Testis (tissue), 3 donors: ENCODE measurements around the gene CORT. TPM values are rescaled to one million over a fixed set of nuclear protein-coding genes. Genes with fewer than 3 reads are reported as not detected.

Experiments used
- DNase-seq: peaks from one replicate; pipeline ENCODE4 v3.0.0-alpha.2; 2019
- H3K27ac ChIP-seq, 2 donors: fragments of 200-600 bp; sonication (generic); one replicate each; pipeline ENCODE4 v1.5.1; 2019
- H3K27me3 ChIP-seq: fragments of 200-600 bp; sonication (generic); one replicate; pipeline ENCODE4 v1.5.1; 2019
- H3K36me3 ChIP-seq: fragments of 200-600 bp; sonication (generic); one replicate; pipeline ENCODE4 v1.5.1; 2017; ENCODE audit warnings: low read depth; ENCODE audit errors: missing control alignments
- H3K4me1 ChIP-seq: fragments of 200-600 bp; sonication (generic); one replicate; pipeline ENCODE4 v1.5.1; 2019
- H3K4me3 ChIP-seq, 2 donors: fragments of 200-600 bp; sonication (generic); one replicate each; pipeline ENCODE4 v1.5.1; 2017 to 2019
- H3K9me3 ChIP-seq: fragments of 200-600 bp; sonication (generic); one replicate; pipeline ENCODE4 v1.5.1; 2017
- CTCF ChIP-seq, 3 experiments: fragments of 450-650 bp in 2 of 3; fragments of 200-600 bp in 1 of 3; sonication (generic) in 1 of 3; IDR thresholded peaks; one replicate each; pipeline ENCODE4 v1.5.1; 2016 to 2019; ENCODE audit warnings: antibody characterized with exemption in 3 of 3, mild to moderate bottlenecking in 2 of 3, moderate library complexity in 1 of 3
- POLR2A ChIP-seq: fragments of 450-650 bp; IDR thresholded peaks from one replicate; pipeline ENCODE4 v1.6.1; 2017; ENCODE audit warnings: antibody characterized with exemption, mild to moderate bottlenecking, moderate library complexity
- WGBS, 2 donors: methylation state at CpG; one replicate each; pipeline ENCODE4 v1.1.5; 2018; 5-methylcytosine and 5-hydroxymethylcytosine counted together
- intact Hi-C: fragments of 100-400 bp; cut with DNase I; formaldehyde crosslinking; loops from one replicate; pipeline ENCODE4 v1.15.1; 2023; ENCODE audit warnings: low total_unique reads
- polyA plus RNA-seq: library from polyadenylated mRNA; stranded (reverse); fragments of 350-450 nt; fragmentation: Illumina TruSeq; extraction: RNeasy Lipid Tissue Mini Kit (QIAGEN cat#74804); gene quantifications from one replicate; pipeline ENCODE4 v1.2.3, GENCODE V29; 2014; ENCODE audit warnings: low read depth, low replicate concordance; ENCODE audit not compliant: insufficient read depth
- total RNA-seq, 2 donors: library from RNA; depleted of rRNA; stranded (reverse); fragments of >200 nt; gene quantifications; one replicate each; pipeline ENCODE4 v1.2.3, GENCODE V29; 2016

The CORT gene
- total and polyA plus RNA-seq, 3 donors from 2014 or later = 0.62 to 1.4 (median 0.98) TPM

DNA sequence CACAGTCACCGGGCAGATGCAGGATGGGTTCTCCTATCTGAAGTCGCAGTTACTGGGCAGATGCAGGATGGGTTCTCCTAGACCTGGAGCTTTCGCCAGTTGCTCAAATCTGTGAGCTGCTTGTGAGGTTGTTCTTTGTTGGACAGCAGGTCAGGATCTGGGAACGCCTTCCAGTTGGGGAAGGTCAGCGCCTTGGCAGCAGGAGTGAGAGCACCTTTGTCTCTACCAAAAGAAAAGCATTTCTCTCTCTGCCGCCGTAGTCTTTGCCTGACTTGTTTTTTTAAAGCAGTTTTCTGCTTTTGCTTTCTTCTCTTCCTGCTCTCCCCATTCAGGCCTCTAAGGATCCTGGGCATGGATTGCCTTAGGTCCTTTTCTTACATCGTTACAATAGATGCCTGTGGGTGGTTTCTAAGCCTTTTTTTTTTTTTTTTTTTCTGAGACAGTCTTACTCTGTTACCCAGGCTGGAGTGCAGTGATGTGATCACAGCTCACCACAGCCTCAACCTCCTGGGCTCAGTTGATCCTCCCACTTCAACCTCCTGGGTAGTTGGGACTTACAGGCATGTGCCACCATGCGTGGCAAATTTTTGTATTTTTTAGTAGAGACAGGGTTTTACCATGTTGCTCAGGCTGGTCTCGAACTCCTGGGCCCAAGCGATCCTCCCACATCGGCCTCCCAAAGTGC lies 40.6 kb downstream of the CORT start:
- Histone ChIP-seq H3K9me3 (no peaks in the 10 kb centered on the region), H3K4me1 (peaks cover 9% of the 10 kb centered on the region), H3K27ac (no peak overlapping the region), H3K27me3 (no peaks in the 10 kb centered on the region), H3K4me3 (no peak overlapping the region), H3K36me3 (no peaks in the 10 kb centered on the region)
- no peak for DNase-seq
- WGBS, 2 donors = 65 to 70% methylated on average over 12 of the region's 12 CpGs
- intact Hi-C loops = no loop called here
- no peak for TF ChIP-seq POLR2A
- no peak for TF ChIP-seq CTCF (IDR thresholded peaks at IDR 0.05)

DNA sequence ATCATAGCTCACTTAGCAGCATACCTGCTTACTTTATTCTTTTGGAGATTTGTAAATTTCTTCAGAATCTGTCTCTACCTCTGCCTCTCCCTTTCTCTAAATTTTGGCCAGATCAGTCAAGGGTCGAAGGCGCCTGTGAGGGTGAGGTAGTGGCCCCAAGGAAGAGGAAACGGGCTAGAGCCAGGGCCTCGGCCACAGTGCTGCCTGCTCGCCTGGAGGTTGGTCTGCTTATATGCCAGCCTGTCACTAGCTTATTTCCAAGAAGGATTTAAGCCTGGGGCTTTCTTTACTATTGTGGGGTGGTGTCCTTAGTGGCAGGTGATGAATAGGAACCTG lies 44.6 kb downstream of the CORT start:
- H3K36me3 ChIP-seq = no peaks in the 10 kb centered on the region
- no peak overlapping the region for H3K27ac ChIP-seq
- intact Hi-C loops = no loop called here
- H3K27me3 ChIP-seq = no peaks in the 10 kb centered on the region
- TF ChIP-seq POLR2A (no peak), CTCF (IDR thresholded peaks at IDR 0.05) (no peak)
- WGBS, 2 donors = 85 to 87% methylated on average over 5 of the region's 5 CpGs
- H3K9me3 ChIP-seq = no peaks in the 10 kb centered on the region
- H3K4me3 ChIP-seq = no peak overlapping the region
- no peak for DNase-seq
- peaks cover 9% of the 10 kb centered on the region for H3K4me1 ChIP-seq

DNA sequence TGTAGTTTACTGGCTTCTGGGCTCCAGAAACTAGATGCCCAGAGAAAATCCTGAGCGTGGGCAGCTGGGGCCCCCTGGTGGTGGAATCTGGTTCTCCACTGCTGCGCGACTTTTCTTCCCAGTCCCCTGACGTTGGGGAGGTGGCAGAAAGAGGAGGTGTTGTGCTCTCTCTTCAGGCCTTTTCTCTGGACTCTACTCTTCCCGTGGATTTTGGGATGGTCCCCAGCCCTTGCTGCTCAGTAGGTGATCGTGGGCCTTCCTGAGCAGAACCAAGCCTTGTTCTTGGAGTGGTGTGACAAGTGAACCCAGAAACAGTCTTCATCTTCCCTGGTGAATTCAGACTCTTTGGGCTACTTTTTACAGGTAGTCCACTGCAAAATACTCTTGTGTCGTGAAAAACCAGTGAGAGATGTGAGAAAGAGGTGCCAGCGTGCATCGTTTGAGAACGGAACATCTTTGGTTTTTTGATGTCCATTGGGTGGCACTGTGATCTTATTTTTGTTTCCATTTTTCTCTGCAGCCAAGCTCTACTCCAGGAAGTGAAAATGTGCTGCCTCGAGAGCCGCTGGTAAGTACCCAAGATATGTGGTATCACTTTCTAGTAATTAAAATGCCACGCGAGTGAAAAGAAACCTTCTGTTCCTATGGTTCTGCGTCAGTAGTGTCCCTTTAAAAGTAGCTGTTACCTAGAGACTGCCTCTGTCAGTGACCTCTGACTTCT lies 45.1 kb downstream of the CORT start:
- H3K4me1 ChIP-seq = peaks cover 9% of the 10 kb centered on the region
- H3K4me3 ChIP-seq = no peak overlapping the region
- no peak overlapping the region for H3K27ac ChIP-seq
- no peaks in the 10 kb centered on the region for H3K9me3 ChIP-seq
- TF ChIP-seq CTCF (IDR thresholded peaks at IDR 0.05) = peak; percentile 81 to 96 (median 88)
- no peak for TF ChIP-seq POLR2A
- WGBS, 2 donors = 15 to 27% methylated on average over 15 of the region's 15 CpGs
- intact Hi-C loops = no loop called here
- no peaks in the 10 kb centered on the region for H3K36me3 ChIP-seq
- peak; percentile 82 for DNase-seq
- no peaks in the 10 kb centered on the region for H3K27me3 ChIP-seq

DNA sequence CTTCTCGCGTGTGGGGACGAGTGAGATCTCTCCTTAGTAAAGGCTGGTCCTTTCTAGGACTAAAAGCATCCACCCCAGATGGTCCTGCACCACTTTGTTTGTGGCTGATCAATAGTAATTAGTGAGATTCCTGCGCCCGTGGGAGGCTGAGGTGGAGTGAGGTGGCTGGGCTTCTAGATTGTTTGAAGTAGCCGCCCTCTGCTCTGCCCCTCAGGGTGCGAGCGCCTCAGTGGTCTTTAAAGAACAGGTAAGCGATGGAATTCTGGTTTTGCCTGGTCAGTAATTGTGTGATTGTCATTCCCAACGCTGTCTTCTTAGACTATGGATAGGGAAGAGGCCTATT lies 45.6 kb downstream of the CORT start:
- no peak for DNase-seq

More for the DNA sequence above, 45.6 kb downstream of the CORT start:
- H3K4me1 ChIP-seq = peaks cover 9% of the 10 kb centered on the region
- intact Hi-C loops = no loop called here
- H3K9me3 ChIP-seq = no peaks in the 10 kb centered on the region
- no peaks in the 10 kb centered on the region for H3K27me3 ChIP-seq
- TF ChIP-seq CTCF (IDR thresholded peaks at IDR 0.05) (no peak), POLR2A (no peak)
- no peak overlapping the region for H3K4me3 ChIP-seq
- no peak overlapping the region for H3K27ac ChIP-seq
- no peaks in the 10 kb centered on the region for H3K36me3 ChIP-seq
- WGBS, 2 donors = 76 to 84% methylated on average over 10 of the region's 10 CpGs
